NB4 (cell line): ENCODE measurements around the gene MARCOL.

Source experiments
- CTCF ChIP-seq: IDR thresholded peaks from one replicate; pipeline ENCODE4 v1.5.1; 2012; ENCODE audit warnings: low read depth, low read length
- POLR2A ChIP-seq: IDR thresholded peaks from 2 replicates; pipeline ENCODE4 v1.6.1; 2011; ENCODE audit warnings: mild to moderate bottlenecking; ENCODE audit not compliant: insufficient read length; ENCODE audit errors: extremely low read depth
- TF ChIP-seq, protein P1 (sequence below): IDR thresholded peaks from 2 replicates; pipeline ENCODE4 v1.6.1; 2011; ENCODE audit warnings: low read depth, low read length

DNA sequence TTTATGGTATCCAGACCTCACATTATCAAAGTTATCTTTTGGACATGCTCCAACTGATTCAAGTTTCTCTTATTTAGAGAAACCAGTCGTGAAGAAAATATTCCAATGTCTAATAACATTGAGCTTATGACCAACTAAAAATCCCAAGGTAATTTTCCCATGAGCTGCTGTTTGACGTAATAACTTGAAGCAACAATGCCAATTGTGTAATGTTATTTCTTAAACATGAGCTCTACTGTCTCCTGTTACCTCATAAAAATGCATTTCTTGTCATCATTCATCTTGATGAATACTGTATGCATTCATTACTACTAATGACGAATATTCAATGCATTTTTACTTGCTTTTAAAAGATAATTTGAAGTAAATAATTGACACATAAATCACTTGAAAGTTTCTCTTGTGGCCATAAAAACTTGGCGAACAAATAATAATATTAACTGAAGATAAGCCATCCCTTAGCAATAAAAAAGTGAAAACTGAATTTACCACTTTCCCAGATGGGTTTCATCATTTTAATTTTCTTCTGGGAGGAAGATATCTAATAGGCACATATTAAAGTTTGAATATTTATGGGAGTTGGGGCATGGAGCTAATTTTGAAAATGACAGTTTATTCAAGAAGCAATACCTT is 424 bp upstream of the MARCOL start:
- TF ChIP-seq CTCF (no peak), POLR2A (no peak)
- TF ChIP-seq, protein P1, sequence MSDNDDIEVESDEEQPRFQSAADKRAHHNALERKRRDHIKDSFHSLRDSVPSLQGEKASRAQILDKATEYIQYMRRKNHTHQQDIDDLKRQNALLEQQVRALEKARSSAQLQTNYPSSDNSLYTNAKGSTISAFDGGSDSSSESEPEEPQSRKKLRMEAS = no peak
